KBM-7 (cell line): ENCODE measurements around the gene ADGRD1.

ENCODE experiments used
- DNase-seq: peaks from one replicate; pipeline ENCODE4 v3.0.0-alpha.2; 2015
- in situ Hi-C: fragments of 300-500 bp; cut with MboI; formaldehyde crosslinking; loops from 2 replicates; pipeline ENCODE4 v1.14.3; 2020; ENCODE audit warnings: low sequenced_read_pairs, low pct_unique_long_range_greater_than_20kb, mixed read lengths

Gene ADGRD1

DNA sequence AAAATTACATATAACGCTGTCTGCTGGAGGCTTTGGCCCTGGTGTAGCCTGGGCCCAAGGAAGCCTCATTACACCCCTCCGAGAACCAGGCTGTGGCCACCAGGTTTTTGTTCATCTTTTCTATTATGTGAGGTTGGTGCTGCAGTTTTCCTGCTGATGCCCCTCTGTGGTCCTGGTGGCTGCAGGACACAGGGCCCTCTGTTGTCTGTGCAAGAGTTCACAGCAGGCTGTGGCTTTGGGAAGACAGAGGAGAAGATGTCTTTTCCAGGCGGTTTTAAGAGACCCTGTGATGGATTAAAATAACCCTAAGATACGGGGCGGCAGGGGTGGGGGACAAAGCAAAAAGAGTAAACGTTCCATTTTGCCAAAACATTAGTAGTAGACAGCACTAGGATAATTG lies 121.5 kb downstream of the ADGRD1 start:
- no peak for DNase-seq
- in situ Hi-C loops = no loop called here

DNA sequence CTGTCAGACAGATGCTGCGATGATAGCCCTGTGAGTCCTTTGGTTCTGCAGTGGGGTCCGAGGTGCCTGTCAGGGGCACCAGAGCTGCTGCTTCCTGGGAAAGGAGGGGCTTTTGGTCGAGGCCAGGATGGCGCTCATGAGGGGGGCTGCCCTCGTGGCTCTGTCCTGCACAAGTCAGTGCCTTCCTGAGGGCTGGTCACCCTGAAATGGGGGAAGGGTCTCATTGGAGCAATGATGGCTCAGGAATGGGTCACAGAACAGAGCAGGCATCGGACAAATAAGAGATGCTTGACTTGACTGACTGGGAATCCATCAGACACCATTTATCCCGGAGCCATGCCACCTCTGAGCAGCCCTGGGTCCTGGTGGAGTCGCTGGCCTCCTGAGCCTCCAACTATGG lies 121.9 kb downstream of the ADGRD1 start:
- in situ Hi-C loops = no loop called here

DNA sequence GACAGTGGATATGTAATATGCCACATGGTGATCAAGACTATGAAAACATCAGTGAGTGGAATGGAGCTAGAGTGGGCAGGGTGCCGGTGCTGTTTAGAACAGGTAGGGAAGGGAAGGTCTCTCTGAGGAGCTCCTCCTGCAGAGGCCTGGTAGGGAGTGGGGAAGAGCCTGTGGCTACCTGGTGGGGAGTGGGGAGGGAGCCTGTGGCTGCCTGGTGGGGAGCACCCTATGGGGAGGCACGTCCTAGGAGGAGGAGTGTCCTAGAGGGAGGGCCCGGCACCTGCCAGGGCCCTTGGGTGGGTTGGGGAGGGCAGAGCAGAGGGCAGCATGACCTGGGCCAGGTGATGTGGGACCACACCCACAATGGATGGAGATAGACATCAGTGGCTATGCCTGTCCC lies 122.6 kb downstream of the ADGRD1 start:
- no peak for DNase-seq
- in situ Hi-C loops = no loop called here

More for the DNA sequence above, 121.9 kb downstream of the ADGRD1 start:
- DNase-seq = no peak

DNA sequence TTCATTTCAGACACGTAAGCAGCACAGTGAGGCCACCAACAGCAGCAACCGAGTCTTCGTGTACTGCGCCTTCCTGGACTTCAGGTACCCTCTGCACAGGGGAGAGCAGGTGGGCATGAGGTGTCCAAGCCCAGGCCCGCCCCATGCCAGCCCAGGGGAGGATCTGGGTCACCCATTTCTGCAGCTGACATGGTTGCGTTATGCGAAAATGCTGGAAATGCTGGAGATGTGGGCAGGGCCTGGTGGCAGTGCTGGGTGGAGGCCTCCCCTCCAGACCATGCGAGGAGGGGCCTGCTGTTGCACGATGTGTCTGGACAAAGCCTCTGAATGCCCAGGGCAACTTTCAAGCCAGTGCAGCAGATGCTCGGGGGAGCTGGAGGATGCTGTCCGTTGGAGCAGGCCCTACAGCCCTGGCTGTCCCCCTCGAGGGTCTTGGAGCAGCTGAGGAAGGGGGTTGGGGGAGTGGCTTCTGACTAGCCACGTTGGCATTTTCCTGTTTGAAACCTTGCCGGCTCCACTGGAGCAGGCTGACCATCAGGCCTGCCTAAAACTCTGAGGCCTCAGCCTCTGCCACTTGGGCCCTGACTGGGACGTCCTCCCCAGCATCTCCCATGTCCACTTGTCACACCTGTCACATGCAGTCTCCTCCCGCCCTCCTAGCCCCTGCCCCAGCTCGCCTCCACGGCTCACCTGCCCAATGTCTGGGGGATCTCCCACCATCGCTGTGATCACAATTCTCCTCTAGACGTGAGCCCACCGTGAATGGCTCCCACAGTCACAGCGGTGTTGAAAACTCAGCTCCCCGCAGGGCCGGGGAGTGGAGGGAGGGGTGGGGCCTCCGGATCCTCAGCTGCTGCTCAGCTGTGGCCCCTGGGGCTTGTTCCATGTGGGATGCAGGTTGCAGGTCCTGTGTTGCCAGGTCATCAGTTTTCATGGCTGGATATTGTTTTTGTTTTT lies 123.4 kb downstream of the ADGRD1 start:
- in situ Hi-C loops = no loop called here
- DNase-seq = no peak

DNA sequence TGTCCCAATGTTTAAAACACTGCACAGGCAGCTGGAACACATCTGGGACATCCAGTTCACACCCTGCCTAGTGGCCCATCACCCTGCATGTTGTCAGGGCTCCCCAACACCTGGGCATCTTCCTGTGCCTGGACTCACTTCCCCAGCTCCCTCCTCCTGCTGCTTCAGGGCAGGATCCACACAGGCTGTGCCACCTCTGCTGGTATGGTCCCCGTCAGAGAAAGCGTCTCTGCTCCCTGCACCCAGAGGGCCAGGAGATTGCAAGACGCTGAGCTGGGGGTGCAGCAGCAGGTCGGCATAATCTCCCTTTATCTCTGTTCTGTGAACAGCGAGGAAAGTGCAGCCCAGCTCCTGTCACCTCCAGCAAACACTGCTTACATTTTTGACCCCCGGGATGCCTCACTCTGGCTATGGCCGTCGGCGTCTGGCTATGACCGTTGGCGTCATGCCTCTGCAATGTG lies 124.3 kb downstream of the ADGRD1 start:
- in situ Hi-C loops = no loop called here
- DNase-seq = no peak

DNA sequence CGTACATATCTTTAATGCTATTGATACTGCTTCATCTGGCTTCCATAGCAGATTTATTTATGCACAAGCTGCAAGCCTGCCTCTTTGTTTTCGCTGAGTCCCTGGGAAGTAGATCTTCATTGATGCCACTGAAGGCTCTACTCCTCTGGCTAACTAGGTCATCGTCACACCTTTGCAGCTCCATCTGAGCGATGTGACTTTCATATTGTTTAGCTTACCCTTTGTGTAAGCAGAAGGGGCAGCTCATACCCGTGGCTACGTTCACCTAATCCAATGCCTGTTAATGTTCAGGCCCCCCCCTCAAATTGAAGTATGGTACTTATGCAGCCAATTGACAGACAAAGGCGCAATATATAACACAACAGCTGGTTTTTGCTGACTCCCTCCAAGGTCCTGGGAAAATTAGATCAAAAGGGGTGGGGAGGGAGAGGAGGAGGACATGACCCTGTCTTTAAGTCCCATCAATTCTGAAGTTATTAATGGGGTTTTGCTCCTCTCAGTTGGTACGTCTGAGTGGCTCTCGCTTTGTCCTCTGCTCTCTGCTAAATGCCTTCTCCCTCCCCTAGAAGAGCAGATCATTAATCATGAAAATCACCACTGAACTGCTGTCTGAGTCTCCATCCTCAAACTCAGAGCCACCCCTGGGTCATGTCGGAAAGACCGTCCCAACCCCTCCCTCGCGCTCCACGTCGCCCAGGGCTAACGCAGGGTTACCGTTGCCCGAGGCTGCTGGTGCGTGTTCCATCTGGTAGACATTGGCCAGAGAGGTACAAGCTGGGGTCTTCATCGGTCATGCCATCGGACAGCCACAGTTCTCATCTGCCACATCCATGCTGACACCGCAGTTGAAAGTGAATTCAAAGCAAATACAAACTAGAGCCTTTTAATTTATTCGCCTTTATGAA lies 128.8 kb downstream of the ADGRD1 start:
- in situ Hi-C loops = no loop called here

DNA sequence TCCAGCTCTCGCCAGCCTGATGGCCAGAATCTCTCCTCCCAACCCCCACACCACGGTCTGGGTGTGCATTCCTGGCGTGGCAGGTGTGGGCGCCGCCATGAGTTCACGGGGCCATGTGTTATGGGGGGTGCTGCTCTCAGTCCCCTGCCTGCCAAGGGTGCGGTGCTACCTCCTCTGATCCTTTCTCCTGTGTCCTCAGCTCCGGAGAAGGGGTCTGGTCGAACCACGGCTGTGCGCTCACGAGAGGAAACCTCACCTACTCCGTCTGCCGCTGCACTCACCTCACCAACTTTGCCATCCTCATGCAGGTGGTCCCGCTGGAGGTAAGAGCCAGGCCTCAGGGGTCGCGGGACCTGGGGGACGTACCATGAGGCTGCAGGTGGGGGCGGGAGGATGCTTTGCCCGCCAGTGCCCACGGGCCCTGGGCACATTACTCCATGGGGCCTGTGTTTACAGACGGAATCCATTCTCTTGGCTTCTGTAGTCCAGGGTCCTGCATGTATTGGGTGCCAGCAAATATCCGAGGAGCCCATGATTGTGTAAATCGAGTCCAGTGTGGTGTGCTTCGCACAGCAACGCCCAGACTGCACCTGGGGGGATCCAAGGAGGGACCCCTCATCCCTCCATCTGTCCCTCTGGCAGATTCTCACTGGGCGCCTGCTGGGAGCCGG lies 130.8 kb downstream of the ADGRD1 start:
- DNase-seq = no peak
- in situ Hi-C loops = no loop called here

More for the DNA sequence above, 128.8 kb downstream of the ADGRD1 start:
- no peak for DNase-seq

DNA sequence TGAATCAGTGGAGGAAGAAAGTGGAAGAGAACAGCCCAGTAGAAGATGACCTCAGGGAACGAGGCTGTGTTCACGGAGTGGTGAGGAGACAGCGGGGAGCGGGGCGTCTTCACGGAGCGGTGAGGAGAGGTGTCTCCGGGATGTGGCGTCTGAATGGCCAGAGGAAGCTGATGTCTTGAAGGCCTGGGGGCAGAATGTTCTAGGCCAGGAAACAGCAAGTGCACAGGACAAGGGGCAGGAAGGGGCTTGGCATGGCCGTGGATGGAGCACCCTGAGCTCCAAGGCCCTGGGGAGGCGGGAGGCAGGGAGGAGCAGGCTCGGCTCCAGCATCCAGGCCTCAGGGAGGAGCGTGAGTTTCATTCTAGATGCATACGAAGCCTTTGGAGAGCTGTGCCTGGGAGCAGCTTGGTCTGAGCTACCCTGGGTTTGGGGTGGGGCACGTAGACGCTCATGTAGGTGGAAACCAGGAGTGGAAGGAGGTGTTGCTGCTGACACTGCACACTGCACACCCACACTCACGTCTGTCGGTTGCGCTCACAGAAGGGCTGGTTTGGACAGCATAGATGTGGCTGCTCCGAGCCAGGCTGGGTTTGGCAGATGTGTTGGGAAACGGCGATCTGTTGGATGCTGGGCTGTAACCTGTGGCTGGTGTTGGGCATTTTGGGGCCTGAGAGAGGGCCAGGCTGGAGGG lies 131.6 kb downstream of the ADGRD1 start:
- in situ Hi-C loops = no loop called here
- no peak for DNase-seq

DNA sequence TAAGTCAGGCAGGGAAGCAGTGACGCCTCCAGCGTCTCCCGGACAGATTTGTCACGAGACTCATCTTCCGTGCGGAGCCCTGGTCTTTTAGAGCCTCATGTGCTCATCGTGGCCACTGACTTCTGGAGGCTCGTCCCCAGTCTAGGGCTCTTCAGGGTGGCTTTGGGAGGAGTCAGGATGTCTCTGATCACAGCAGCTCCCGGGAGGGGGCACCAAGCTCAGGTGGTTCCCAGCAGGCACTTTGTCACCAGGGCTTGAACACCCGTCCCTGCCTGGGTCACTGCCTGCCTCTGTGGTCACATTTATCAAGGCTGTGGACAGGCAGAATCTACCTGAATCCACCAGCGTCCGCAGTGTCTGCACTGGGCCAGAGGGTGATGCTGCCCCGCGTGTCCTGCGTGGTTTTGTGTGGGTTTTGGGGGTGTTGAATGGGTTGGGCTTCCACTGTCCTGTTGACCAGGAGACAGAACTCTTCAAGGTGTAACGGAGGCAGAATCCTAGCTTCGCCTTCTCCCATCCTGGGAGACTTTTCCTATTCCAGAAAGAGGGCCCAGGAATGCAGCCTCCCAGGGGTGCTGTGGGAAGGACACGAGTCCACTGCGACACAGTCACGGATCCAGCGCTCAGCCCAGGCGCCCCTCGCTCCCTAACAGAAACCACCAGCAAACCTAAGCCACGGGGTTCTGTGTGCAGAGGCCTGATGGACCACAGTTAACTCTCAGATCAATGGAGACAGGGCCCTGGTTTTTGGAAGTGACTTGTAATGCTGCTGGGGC lies 132.3 kb downstream of the ADGRD1 start:
- in situ Hi-C loops = no loop called here
- no peak for DNase-seq

DNA sequence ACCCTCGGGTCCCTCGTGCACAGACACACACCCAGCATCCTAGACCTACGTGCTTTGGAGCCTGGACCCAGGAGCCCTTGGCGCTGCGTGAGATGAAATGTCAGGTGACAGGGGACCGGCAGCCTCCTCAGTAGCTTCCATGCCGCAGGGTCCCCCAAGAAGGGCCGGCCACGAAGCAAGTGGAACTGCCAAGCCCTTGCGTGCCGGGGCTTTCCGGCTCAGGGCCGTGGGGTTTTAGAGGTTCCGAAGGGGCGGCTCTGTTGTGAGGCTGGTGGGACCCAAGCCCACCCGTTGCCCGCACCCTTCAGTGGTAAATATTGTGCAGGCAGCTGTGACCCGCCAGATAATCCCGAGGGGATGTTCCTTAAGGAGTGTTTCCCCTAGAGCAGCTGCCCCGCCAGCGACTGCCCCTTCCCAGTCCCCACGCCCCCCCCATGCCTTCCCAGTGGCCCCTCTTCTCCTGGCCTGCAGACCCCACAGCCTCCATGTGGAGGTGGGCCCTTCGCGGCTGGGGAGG lies 133.7 kb downstream of the ADGRD1 start:
- in situ Hi-C loops = no loop called here
- no peak for DNase-seq

DNA sequence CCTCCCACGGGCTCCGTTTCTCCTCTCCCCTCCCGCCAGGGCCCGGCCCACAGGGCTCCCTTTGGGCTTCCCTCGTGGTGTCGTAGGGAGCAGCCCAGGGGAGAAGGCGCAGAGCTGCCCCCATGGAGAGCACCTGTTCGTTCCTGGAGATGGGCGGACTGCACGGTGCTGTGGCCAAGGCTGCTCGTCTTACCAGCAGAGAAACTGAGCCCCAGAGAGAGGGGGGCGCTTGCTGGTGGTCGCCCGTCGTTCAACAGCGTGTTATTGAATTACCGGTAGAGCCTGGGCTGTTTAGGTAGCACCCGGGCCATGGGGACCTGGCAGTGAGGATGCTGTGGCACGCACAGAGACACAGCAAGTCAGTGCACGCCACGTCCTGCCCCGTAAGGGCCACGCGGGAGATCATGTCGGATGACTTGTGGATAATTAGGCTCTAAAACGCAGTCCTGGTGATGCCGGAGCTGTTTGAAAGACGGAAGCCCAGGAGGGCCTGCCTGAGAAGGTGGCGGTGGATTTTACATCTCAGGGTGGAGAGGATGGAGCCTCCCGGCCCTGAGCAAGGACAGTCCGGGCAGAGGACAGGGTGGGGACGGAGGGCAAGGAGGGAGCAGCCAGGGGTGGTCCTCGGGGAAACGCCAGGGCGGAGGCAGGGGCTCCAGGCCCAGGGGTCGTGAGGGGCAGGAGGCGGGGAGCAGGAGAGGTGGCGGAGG lies 134.4 kb downstream of the ADGRD1 start:
- in situ Hi-C loops = no loop called here
- no peak for DNase-seq

DNA sequence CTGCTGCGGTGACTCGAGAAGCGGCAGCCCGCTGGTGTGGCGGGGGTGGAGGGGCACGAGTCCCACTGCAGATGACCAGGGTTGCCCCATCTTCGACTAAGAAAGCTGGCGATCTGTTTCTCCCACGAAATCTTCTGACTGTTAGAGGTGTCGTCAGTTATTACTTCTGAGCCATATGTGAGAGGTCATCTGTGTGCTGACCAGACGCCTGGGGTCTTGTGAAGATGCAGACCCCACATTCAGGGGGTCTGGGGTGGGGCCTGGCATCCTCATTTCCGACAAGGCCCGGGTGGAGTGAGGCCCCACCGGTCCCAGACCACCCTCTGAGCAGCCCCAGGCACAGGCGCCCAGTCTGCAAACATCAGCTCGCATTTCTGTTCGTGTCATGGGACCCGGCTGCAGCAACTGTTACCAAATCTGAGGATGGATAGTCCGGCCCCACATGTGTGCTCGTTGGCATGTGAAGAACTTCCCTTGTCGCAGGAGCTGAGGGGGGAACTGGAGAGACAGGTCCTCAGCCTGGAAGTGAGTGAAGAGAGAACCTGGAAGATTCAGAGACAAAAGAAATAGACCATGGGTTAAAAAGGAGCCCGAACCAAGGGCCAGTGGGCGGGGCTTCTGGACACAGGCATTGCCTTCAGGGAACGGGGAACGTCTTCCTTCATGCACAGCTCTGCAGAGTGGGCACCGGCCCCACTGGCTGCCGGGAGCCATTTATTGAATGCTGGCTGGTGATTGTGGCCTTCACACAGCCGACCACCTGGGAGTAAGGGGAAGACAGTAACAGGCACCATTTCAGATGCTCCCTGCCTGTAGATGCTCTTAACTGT lies 135.2 kb downstream of the ADGRD1 start:
- in situ Hi-C loops = no loop called here
- no peak for DNase-seq

DNA sequence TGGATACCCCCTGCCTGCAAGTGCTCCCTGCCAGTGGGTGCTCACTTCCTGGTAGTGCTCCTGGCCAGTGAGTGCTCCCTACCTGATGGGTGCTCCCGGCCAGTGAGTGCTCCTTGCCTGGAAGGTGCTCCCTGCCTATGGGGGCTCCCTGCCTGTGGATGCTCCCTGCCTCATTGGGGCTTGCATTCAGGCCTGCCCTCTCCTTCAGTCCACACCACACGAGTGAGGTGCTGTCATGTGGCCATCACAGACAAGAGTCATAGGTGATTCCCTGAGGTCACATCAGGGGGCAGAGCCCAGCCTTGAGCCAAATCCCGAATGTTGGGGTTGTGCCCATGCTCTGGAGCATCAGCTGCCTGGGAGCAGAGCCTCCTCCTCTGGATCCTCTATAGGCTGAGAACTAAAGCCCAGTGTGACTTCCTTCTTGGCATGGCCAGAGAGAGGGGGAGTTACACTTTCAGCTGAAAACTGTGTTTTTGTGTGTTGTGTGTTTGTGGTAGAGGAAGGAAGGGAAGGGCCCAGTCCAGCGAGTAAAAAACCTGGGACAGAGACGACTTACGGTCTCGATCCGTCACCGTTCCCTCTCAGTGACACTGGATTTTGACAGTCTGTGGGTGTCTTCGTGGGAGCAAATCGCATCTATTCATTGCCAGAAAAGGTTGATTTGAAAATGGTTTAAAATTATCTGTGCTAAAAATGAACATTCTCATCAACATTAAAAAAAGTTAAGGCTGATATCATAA lies 136.0 kb downstream of the ADGRD1 start:
- in situ Hi-C loops = no loop called here
- no peak for DNase-seq

DNA sequence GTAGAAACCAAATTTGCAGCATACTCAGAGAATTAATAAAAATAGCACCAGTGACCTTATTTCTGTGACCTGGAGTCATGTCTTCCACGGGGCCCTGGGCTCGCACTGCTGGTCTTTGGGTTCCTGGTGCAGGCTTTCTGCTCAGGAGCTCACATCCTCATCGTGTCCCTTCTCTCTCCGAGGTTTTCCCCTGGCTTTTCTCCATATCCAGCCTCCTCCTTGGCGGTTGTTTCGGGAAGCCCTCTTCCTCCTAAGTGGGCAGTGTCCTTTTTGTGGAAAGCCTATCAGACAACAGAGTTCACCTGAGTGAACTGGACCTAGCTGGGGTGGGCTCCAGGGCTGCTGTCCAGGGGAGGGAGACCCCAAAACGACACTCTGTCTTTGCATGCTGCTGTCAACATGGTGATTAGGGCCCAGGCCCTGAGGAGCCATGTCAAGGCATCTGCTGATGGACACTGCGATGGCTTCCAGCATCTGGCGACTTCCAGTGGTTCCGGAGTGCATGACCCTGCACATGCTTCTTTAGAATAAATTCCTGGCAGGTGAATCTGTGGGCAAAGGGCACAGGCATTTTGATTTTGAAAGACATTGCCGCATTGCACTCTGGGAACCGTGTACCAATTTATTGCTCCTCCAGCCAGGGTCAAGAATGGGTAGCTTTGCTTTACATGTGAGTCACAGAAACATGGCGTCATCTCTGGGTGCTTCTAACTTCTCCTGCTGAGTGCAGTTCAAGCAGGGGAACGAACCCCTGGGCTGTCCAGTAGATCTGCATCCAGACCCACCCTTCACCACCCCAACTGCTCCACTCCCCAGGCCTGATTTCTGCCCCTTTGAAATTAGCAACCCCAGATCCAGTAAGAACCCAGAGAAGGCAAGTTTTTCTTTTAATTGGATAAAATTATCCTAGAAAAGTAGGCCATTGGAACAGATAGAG lies 136.8 kb downstream of the ADGRD1 start:
- in situ Hi-C loops = no loop called here
- DNase-seq = no peak

DNA sequence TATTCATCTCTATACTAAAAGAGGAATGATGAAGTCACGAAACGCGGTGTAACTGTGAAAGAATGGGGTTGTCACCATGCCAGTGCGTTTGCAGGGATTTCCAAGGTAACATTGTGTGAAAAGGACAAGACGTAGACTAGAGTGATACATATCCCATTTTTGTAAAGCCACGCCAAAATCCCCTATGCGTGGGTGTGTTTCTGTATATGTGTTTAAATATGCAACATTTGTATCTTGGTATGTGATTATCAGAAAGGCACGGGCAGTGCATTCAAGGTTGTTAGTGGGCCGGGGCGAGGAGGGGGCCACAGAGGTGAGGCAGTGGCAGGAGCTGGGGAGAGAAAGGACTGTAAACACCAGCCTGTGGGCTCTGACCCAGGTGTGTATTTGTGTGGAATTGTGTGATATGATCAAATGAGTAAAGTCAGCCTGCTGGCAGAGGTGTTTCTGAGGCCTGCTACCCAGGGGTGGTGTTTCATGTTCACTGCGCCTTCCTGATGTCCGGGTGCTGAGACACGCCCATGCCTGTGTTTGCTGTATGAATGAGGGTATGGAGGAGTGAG lies 137.8 kb downstream of the ADGRD1 start:
- in situ Hi-C loops = no loop called here
- no peak for DNase-seq
